ENCODE data around the gene ACP2. TPM values are rescaled to one million over a fixed set of nuclear protein-coding genes. Genes with fewer than 3 reads are reported as not detected.

ACP2 gene
- total and polyA plus RNA-seq, 2 donors = 14.3 to 30.0 TPM

GRCh38 chr11:47251751-47252150 lies 3.1 kb upstream of the ACP2 start:
- H3K27ac ChIP-seq (ENCODE audit: low read depth in 1 of 2, low read length in 1 of 2) = no peak overlapping the region
- H3K27me3 ChIP-seq (ENCODE audit: control insufficient read depth in 2 of 2, insufficient read depth in 1 of 2, low read length in 1 of 2) = no peaks in the 10 kb centered on the region
- H3K4me3 ChIP-seq (ENCODE audit: low read length in 2 of 2) = no peak overlapping the region
- DNase-seq (ENCODE audit: low read depth in 6 of 9, low spot score in 9 of 9) = no peak
- peaks cover 0 to 3% of the 10 kb centered on the region in 2 donors for H3K36me3 ChIP-seq (ENCODE audit: control insufficient read depth in 2 of 2, insufficient read depth in 2 of 2, low read length in 1 of 2)
- WGBS = 94% methylated on average over 3 of the region's 3 CpGs
- peaks cover 0 to 2% of the 10 kb centered on the region in 2 donors for H3K9me3 ChIP-seq (ENCODE audit: control insufficient read depth in 2 of 2, insufficient read depth in 1 of 2, low read length in 1 of 2)
- H3K4me1 ChIP-seq (ENCODE audit: control insufficient read depth in 2 of 2, insufficient read depth in 2 of 2, low read length in 2 of 2) = peaks cover 14 to 34% of the 10 kb centered on the region in 2 donors

- Histone ChIP-seq H3K4me3 (ENCODE audit: low read length in 2 of 2) (peak overlapping the region; percentile 74 to 97), H3K27ac (ENCODE audit: low read depth in 1 of 2, low read length in 1 of 2) (peak overlapping the region in 1 of 2 donors; percentile 25), H3K4me1 (ENCODE audit: control insufficient read depth in 2 of 2, insufficient read depth in 2 of 2, low read length in 2 of 2) (peaks cover 14 to 30% of the 10 kb centered on the region in 2 donors), H3K27me3 (ENCODE audit: control insufficient read depth in 2 of 2, insufficient read depth in 1 of 2, low read length in 1 of 2) (no peaks in the 10 kb centered on the region), H3K36me3 (ENCODE audit: control insufficient read depth in 2 of 2, insufficient read depth in 2 of 2, low read length in 1 of 2) (peaks cover 17% of the 10 kb centered on the region in 2 donors), H3K9me3 (ENCODE audit: control insufficient read depth in 2 of 2, insufficient read depth in 1 of 2, low read length in 1 of 2) (peaks cover 0 to 2% of the 10 kb centered on the region in 2 donors)
- DNase-seq (ENCODE audit: low read depth in 6 of 9, low spot score in 9 of 9) = no peak
- WGBS = 84% methylated on average over 3 of the region's 3 CpGs
Measured at GRCh38 chr11:47249378-47249715, 733 bp upstream of the ACP2 start.

- DNase-seq (ENCODE audit: low read depth in 6 of 9, low spot score in 9 of 9) = no peak
- Histone ChIP-seq H3K27ac (ENCODE audit: low read depth in 1 of 2, low read length in 1 of 2) (peak overlapping the region; percentile 67 to 96), H3K27me3 (ENCODE audit: control insufficient read depth in 2 of 2, insufficient read depth in 1 of 2, low read length in 1 of 2) (no peaks in the 10 kb centered on the region), H3K9me3 (ENCODE audit: control insufficient read depth in 2 of 2, insufficient read depth in 1 of 2, low read length in 1 of 2) (peaks cover 0 to 2% of the 10 kb centered on the region in 2 donors), H3K4me3 (ENCODE audit: low read length in 2 of 2) (peak overlapping the region; percentile 74 to 97), H3K4me1 (ENCODE audit: control insufficient read depth in 2 of 2, insufficient read depth in 2 of 2, low read length in 2 of 2) (peaks cover 14 to 20% of the 10 kb centered on the region in 2 donors), H3K36me3 (ENCODE audit: control insufficient read depth in 2 of 2, insufficient read depth in 2 of 2, low read length in 1 of 2) (peaks cover 23 to 24% of the 10 kb centered on the region in 2 donors)
- WGBS = under 1% methylated on average over 7 of the region's 7 CpGs
Measured at GRCh38 chr11:47248304-47248663, 330 bp downstream of the ACP2 start.

GRCh38 chr11:47247502-47247901 lies 1.1 kb downstream of the ACP2 start:
- Histone ChIP-seq H3K36me3 (ENCODE audit: control insufficient read depth in 2 of 2, insufficient read depth in 2 of 2, low read length in 1 of 2) (peaks cover 31% of the 10 kb centered on the region in 2 donors), H3K9me3 (ENCODE audit: control insufficient read depth in 2 of 2, insufficient read depth in 1 of 2, low read length in 1 of 2) (peaks cover 0 to 2% of the 10 kb centered on the region in 2 donors), H3K27me3 (ENCODE audit: control insufficient read depth in 2 of 2, insufficient read depth in 1 of 2, low read length in 1 of 2) (no peaks in the 10 kb centered on the region), H3K4me3 (ENCODE audit: low read length in 2 of 2) (no peak overlapping the region), H3K4me1 (ENCODE audit: control insufficient read depth in 2 of 2, insufficient read depth in 2 of 2, low read length in 2 of 2) (peaks cover 14 to 20% of the 10 kb centered on the region in 2 donors), H3K27ac (ENCODE audit: low read depth in 1 of 2, low read length in 1 of 2) (no peak overlapping the region)
- WGBS = 99% methylated on average over 5 of the region's 5 CpGs
- no peak for DNase-seq (ENCODE audit: low read depth in 6 of 9, low spot score in 9 of 9)

GRCh38 chr11:47245611-47246357 lies 2.8 kb downstream of the ACP2 start:
- Histone ChIP-seq H3K27me3 (ENCODE audit: control insufficient read depth in 2 of 2, insufficient read depth in 1 of 2, low read length in 1 of 2) (no peaks in the 10 kb centered on the region), H3K9me3 (ENCODE audit: control insufficient read depth in 2 of 2, insufficient read depth in 1 of 2, low read length in 1 of 2) (peaks cover 0 to 2% of the 10 kb centered on the region in 2 donors), H3K4me3 (ENCODE audit: low read length in 2 of 2) (no peak overlapping the region), H3K27ac (ENCODE audit: low read depth in 1 of 2, low read length in 1 of 2) (no peak overlapping the region), H3K4me1 (ENCODE audit: control insufficient read depth in 2 of 2, insufficient read depth in 2 of 2, low read length in 2 of 2) (peaks cover 14 to 20% of the 10 kb centered on the region in 2 donors), H3K36me3 (ENCODE audit: control insufficient read depth in 2 of 2, insufficient read depth in 2 of 2, low read length in 1 of 2) (peaks cover 46 to 48% of the 10 kb centered on the region in 2 donors)
- WGBS = 95% methylated on average over 11 of the region's 11 CpGs
- DNase-seq (ENCODE audit: low read depth in 6 of 9, low spot score in 9 of 9) = no peak

GRCh38 chr11:47244448-47245350 lies 3.9 kb downstream of the ACP2 start:
- 98% methylated on average over 23 of the region's 23 CpGs for WGBS
- H3K27me3 ChIP-seq (ENCODE audit: control insufficient read depth in 2 of 2, insufficient read depth in 1 of 2, low read length in 1 of 2) = no peaks in the 10 kb centered on the region
- H3K36me3 ChIP-seq (ENCODE audit: control insufficient read depth in 2 of 2, insufficient read depth in 2 of 2, low read length in 1 of 2) = peaks cover 53 to 55% of the 10 kb centered on the region in 2 donors
- no peak overlapping the region for H3K4me3 ChIP-seq (ENCODE audit: low read length in 2 of 2)
- no peak overlapping the region for H3K27ac ChIP-seq (ENCODE audit: low read depth in 1 of 2, low read length in 1 of 2)
- DNase-seq (ENCODE audit: low read depth in 6 of 9, low spot score in 9 of 9) = no peak
- H3K4me1 ChIP-seq (ENCODE audit: control insufficient read depth in 2 of 2, insufficient read depth in 2 of 2, low read length in 2 of 2) = peaks cover 14 to 20% of the 10 kb centered on the region in 2 donors
- H3K9me3 ChIP-seq (ENCODE audit: control insufficient read depth in 2 of 2, insufficient read depth in 1 of 2, low read length in 1 of 2) = peaks cover 0 to 2% of the 10 kb centered on the region in 2 donors

GRCh38 chr11:47243454-47243853 lies 5.2 kb downstream of the ACP2 start:
- WGBS = 97% methylated on average over 4 of the region's 4 CpGs
- no peak for DNase-seq (ENCODE audit: low read depth in 6 of 9, low spot score in 9 of 9)

GRCh38 chr11:47242596-47243192 lies 5.9 kb downstream of the ACP2 start:
- H3K36me3 ChIP-seq (ENCODE audit: control insufficient read depth in 2 of 2, insufficient read depth in 2 of 2, low read length in 1 of 2) = peaks cover 68 to 71% of the 10 kb centered on the region in 2 donors
- DNase-seq (ENCODE audit: low read depth in 6 of 9, low spot score in 9 of 9) = no peak

More at GRCh38 chr11:47243454-47243853, 5.2 kb downstream of the ACP2 start:
- Histone ChIP-seq H3K36me3 (ENCODE audit: control insufficient read depth in 2 of 2, insufficient read depth in 2 of 2, low read length in 1 of 2) (peaks cover 61 to 65% of the 10 kb centered on the region in 2 donors), H3K4me1 (ENCODE audit: control insufficient read depth in 2 of 2, insufficient read depth in 2 of 2, low read length in 2 of 2) (peaks cover 9 to 14% of the 10 kb centered on the region in 2 donors), H3K9me3 (ENCODE audit: control insufficient read depth in 2 of 2, insufficient read depth in 1 of 2, low read length in 1 of 2) (no peaks in the 10 kb centered on the region), H3K4me3 (ENCODE audit: low read length in 2 of 2) (no peak overlapping the region), H3K27ac (ENCODE audit: low read depth in 1 of 2, low read length in 1 of 2) (no peak overlapping the region), H3K27me3 (ENCODE audit: control insufficient read depth in 2 of 2, insufficient read depth in 1 of 2, low read length in 1 of 2) (no peaks in the 10 kb centered on the region)

More at GRCh38 chr11:47242596-47243192, 5.9 kb downstream of the ACP2 start:
- Histone ChIP-seq H3K4me3 (ENCODE audit: low read length in 2 of 2) (no peak overlapping the region), H3K27me3 (ENCODE audit: control insufficient read depth in 2 of 2, insufficient read depth in 1 of 2, low read length in 1 of 2) (no peaks in the 10 kb centered on the region), H3K4me1 (ENCODE audit: control insufficient read depth in 2 of 2, insufficient read depth in 2 of 2, low read length in 2 of 2) (peaks cover 5 to 7% of the 10 kb centered on the region in 2 donors), H3K9me3 (ENCODE audit: control insufficient read depth in 2 of 2, insufficient read depth in 1 of 2, low read length in 1 of 2) (no peaks in the 10 kb centered on the region), H3K27ac (ENCODE audit: low read depth in 1 of 2, low read length in 1 of 2) (no peak overlapping the region)
- WGBS = 98% methylated on average over 21 of the region's 21 CpGs
